GM12872 (cell line): ENCODE data around the gene KBTBD12.

Source experiments
- TF ChIP-seq, protein P1 (sequence below): IDR thresholded peaks from 3 replicates; pipeline ENCODE4 v1.5.1; 2011; ENCODE audit warnings: low read depth, mild to moderate bottlenecking, low read length, moderate library complexity; ENCODE audit not compliant: insufficient read depth

KBTBD12 gene

DNA sequence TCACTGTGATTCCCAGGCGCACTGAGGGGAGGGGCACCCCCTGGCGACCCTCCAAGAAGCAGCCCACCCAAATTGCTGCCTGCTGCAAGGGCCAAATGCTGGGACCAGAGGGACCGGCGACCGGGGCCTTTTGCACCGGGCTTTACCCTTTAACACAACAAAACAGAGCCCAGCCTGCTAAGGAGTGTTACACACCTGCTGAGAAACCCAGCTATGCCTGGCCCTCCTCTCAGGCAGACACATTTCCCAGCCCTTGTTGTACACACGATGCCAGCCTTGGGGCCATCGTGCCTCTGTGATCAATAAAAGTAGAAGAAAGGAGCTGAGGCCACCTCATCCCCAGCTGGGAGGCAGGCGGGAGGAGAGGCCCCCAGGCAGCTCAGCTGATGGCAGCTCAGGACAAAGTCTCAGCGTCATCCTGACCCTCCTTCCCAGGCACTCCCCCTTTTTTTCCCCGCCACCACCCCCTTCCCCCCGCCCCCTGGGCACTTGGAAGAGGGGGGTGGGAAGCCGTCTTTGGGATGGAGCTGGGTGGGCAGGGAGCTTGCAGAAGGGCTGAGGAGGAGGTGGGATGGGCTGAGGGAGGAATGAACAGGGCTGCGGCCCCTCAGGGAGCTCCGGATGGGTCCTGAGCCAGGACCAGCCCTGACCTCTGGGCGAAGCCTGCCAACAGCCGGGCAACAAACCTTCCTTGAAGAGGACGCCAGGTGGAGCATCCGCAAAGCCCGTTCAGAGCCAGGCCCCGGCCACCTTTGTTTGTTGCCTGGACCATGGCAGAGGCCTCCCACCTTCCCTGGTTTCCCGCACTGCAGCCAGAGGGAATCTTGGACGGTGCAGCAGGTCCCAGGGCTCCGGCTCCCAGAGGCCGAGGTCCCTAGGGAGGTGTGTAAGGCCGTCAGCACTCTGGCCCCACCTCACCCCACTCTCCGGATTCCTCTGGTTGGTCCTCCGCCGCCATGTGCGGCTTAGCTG, 91.3 kb downstream of the KBTBD12 start:
- TF ChIP-seq, protein P1, sequence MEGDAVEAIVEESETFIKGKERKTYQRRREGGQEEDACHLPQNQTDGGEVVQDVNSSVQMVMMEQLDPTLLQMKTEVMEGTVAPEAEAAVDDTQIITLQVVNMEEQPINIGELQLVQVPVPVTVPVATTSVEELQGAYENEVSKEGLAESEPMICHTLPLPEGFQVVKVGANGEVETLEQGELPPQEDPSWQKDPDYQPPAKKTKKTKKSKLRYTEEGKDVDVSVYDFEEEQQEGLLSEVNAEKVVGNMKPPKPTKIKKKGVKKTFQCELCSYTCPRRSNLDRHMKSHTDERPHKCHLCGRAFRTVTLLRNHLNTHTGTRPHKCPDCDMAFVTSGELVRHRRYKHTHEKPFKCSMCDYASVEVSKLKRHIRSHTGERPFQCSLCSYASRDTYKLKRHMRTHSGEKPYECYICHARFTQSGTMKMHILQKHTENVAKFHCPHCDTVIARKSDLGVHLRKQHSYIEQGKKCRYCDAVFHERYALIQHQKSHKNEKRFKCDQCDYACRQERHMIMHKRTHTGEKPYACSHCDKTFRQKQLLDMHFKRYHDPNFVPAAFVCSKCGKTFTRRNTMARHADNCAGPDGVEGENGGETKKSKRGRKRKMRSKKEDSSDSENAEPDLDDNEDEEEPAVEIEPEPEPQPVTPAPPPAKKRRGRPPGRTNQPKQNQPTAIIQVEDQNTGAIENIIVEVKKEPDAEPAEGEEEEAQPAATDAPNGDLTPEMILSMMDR = no peak

DNA sequence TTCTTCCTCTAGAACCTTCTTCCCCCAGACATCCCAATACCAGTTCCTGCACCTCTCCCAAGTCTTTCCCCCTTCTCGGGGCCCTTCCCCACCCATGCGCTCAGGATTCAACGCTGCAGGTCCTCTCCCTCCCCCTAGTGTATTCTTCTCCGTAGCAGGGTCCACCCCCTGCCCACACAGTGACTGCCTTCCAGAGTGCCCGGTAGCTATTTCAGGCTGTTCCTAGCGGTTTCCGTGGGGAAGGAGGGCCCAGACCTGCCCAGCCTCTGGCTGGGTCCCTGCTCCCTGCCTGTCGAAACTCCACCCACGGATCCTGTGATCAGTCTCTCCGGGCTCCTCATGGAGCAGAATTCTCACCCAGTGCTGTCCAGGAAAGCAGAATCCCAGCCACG, 92.0 kb downstream of the KBTBD12 start:
- TF ChIP-seq, protein P1 = no peak

DNA sequence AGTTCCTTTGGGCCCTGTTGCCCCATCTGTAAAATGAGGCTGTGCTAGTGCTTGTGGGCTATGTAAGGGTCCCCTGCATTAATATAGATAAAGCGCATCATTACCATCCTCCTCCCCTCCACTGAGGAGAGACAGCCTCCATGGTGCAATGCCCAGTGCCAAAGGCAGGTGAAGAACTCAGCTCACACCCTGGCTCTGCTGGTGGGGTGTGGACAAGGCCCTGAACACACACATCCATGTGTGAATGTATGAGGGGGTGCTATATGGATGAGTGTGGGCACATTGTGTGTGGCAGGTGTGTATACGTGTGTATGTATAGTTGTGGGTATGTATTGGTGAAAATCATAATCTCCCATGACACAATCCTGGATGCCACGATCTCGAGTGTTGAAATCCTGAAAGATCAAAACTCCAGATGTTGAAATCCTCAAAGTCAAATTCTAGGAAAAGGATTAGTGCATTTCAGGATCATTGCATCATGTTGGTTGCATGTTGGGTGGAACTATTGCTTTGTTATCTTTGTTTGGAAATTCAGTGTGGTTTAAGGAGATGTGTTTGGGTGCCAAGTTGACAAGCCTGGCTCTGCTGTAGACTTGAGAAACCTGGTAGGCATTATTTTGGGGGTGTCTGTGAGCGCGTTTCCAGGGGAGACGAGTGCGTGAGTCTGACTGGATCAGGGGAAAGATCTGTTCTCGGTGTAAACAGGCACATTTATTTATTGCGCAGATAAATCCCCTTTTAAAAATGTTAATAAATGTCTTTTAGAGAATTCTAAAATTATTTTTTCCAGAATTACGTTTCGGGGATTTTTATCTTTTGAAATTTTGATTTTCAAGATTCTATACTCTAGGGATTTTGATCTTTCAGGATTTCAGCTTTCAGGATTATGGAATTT, 95.2 kb downstream of the KBTBD12 start:
- TF ChIP-seq, protein P1 = no peak

DNA sequence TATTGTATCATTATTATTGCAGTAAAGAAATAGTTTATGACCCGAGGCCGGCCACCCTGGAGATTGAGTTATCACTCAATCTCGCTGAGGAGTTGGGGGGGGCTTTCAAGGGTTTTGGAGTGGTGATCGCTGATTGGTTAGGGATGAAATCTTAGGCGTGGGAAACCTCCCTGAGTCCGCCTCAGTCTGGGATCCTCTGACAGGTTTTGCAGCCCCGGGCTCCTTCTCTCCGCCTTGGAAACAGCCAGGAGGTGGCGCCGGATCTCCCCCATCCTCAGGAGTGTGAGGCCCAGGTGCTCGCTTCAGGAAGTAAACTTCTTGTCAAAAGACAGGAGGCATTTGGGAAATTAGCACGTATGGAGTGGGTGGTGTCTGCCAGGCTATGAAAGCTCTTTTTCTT, 96.1 kb downstream of the KBTBD12 start:
- TF ChIP-seq, protein P1 = 0 out of 3 replicates have a peak, but pooled peaks have one; percentile 31

DNA sequence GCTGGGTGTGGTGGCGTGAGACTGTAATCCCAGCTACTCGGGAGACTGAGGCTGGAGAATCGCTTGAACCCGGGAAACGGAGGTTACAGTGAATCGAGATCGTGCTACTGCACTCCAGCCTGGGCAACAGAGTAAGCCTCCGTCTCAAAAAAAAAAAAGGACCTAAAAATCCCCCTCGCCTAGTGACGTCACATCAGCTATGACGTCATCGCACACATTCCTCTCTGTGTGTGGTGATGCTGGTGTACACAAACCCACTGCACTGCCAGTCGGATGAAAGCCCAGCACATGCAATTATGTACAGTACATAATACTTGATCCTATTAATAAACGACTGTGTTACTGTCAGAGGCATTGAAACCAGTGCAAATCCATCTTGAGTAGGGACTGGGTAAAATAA, 97.0 kb downstream of the KBTBD12 start:
- TF ChIP-seq, protein P1 = no peak

DNA sequence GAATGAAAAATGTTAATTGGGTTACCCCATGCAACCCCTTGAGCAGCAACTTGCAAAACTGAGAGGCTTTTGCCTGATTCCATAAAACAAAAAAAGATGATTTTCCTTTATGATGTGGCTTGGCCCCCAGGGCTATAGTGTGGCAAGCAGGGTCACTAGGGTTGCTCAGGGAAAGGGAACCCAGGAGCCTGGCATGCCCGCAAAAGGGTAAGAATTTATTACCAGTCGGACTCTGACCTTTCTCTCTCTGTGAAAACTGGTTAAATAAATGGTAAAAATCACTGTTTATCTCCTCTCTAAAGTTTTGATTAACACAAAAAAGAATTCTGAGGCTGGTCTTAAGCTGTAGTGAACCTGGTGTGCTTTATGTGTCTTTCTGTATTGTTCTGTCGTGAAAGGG, 99.5 kb downstream of the KBTBD12 start:
- TF ChIP-seq, protein P1 = no peak

DNA sequence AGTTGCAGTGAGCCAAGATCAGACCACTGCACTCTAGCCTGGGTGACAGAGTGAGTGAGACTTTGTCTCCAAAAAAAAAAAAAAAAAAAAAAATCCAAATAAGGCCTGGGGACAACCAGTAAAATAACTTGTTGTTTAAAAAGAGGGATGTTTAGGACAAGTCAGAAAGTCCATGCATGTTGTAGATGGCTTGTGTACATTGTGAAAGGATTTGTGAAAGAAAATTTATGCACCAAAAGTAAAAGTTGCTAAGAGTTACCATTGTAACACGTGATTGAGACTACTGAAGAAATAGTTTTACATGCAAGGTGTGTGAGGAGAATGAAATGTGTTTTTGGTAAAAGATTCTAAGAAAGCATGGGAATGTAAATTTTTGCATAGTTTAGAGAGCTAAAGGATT, 101.5 kb downstream of the KBTBD12 start:
- TF ChIP-seq, protein P1 = no peak
